ENCODE measurements around the gene COX15. TPM values are rescaled to one million over a fixed set of nuclear protein-coding genes. Genes with fewer than 3 reads are reported as not detected.

COX15 gene
- total and polyA plus RNA-seq, 2 donors (not counting 3 experiments of a cell fraction or from before 2014, with no cell fraction given), result 16.6 to 34.6 TPM

DNA sequence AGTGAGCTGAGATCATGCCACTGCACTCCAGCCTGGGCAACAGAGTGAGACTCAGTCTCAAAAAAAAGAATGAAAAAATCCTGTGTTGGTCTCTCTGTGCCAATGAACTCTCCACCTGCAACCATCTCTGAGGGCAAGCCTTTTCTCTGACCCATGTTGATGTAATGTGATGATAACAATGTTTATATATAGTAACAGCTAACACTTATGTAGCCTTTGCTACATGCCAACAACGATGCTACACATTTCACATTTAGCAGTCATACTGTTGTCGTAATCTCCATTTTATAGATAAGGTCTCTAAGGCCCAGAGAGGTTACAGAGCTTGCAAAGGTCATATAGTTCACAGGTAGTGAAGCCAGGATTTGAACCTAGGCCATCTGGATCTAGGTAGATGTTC, 11.5 kb downstream of the COX15 start:
- no peak for TF ChIP-seq MYC (IDR thresholded peaks at IDR 0.05; ENCODE audit: low read depth, low read length)
- TF ChIP-seq GATA2 (IDR thresholded peaks at IDR 0.05; ENCODE audit: insufficient read depth, insufficient read length, low read depth, low read length), result no peak
- no peak for TF ChIP-seq FOS (IDR thresholded peaks at IDR 0.05; ENCODE audit: borderline replicate concordance, insufficient read depth, low read length)
- TF ChIP-seq, protein P1, sequence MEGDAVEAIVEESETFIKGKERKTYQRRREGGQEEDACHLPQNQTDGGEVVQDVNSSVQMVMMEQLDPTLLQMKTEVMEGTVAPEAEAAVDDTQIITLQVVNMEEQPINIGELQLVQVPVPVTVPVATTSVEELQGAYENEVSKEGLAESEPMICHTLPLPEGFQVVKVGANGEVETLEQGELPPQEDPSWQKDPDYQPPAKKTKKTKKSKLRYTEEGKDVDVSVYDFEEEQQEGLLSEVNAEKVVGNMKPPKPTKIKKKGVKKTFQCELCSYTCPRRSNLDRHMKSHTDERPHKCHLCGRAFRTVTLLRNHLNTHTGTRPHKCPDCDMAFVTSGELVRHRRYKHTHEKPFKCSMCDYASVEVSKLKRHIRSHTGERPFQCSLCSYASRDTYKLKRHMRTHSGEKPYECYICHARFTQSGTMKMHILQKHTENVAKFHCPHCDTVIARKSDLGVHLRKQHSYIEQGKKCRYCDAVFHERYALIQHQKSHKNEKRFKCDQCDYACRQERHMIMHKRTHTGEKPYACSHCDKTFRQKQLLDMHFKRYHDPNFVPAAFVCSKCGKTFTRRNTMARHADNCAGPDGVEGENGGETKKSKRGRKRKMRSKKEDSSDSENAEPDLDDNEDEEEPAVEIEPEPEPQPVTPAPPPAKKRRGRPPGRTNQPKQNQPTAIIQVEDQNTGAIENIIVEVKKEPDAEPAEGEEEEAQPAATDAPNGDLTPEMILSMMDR (IDR thresholded peaks at IDR 0.05; ENCODE audit: extremely low read depth in 1 of 2, insufficient read depth in 1 of 2, low read depth in 1 of 2, low read length in 2 of 2), result no peak
- TF ChIP-seq POLR2AphosphoS5 (IDR thresholded peaks at IDR 0.05; ENCODE audit: insufficient read depth, low read depth, low read length), result no peak
- TF ChIP-seq EZH2 (IDR thresholded peaks at IDR 0.05; ENCODE audit: borderline replicate concordance, low read depth, low read length, severe bottlenecking), result no peak
- no peak for TF ChIP-seq JUN (IDR thresholded peaks at IDR 0.05; ENCODE audit: borderline replicate concordance, insufficient read depth, insufficient read length, low read depth)
- TF ChIP-seq, protein P2, sequence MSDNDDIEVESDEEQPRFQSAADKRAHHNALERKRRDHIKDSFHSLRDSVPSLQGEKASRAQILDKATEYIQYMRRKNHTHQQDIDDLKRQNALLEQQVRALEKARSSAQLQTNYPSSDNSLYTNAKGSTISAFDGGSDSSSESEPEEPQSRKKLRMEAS (IDR thresholded peaks at IDR 0.05; ENCODE audit: insufficient read depth, insufficient read length), result no peak
- no peak for TF ChIP-seq POLR2A (IDR thresholded peaks at IDR 0.05; ENCODE audit: low read depth, low read length)
- ChIA-PET CTCF (interaction anchor here (1.6 kb wide), 1 partner anchor 9 kb away, joined by 6 read pairs; no protein-coding TSS in a partner anchor), POLR2A (no interaction called here)
- intact Hi-C loops (cut with micrococcal nuclease) (no loop called here), dilution Hi-C loops (cut with MboI; ENCODE audit: extremely low pct_ligation_motif_present, low sequenced_read_pairs) (no loop called here)
- peaks cover 16 to 21% of the 10 kb centered on the region in 2 experiments for H3K36me3 ChIP-seq (ENCODE audit: control insufficient read depth in 2 of 2, extremely low read depth in 1 of 2, insufficient read depth in 2 of 2, low read length in 2 of 2)
- H3K4me3 ChIP-seq (replicated peaks in 1 of 3; ENCODE audit: insufficient read depth in 1 of 3, low read depth in 1 of 3, low read length in 3 of 3), result no peak overlapping the region
- H4K20me1 ChIP-seq (replicated peaks; ENCODE audit: control insufficient read depth, extremely low read depth, insufficient read depth, low read length), result no peaks in the 10 kb centered on the region
- H2AFZ ChIP-seq (ENCODE audit: low read depth, low read length), result no peak overlapping the region
- DNase-seq (ENCODE audit: low read depth, low spot score), result no peak
- no peak overlapping the region for H3K27ac ChIP-seq (ENCODE audit: insufficient read depth, low read depth, low read length)
- no peaks in the 10 kb centered on the region for H3K9me1 ChIP-seq (replicated peaks; ENCODE audit: control insufficient read depth, extremely low read depth, insufficient read depth, low read length)
- no peaks in the 10 kb centered on the region for H3K27me3 ChIP-seq (ENCODE audit: control insufficient read depth in 2 of 2, insufficient read depth in 2 of 2, low read length in 2 of 2)
- no peaks in the 10 kb centered on the region for H3K4me1 ChIP-seq (ENCODE audit: control insufficient read depth, extremely low read depth, insufficient read depth, low read length)
- FAIRE-seq, result no peak
- H3K4me2 ChIP-seq (ENCODE audit: insufficient read depth, low read length), result no peak overlapping the region
- no TSS peak for BruUV-seq (replicated peaks)
- H3K9ac ChIP-seq (replicated peaks; ENCODE audit: extremely low read depth, insufficient read depth, low read length), result no peak overlapping the region
- no peaks in the 10 kb centered on the region for H3K9me3 ChIP-seq (replicated peaks; ENCODE audit: control insufficient read depth, insufficient read depth, low read length)
- H3K79me2 ChIP-seq (ENCODE audit: control insufficient read depth, insufficient read depth, low read length), result no peaks in the 10 kb centered on the region
